ENCODE results near the gene PSMD1. TPM values are rescaled to one million over a fixed set of nuclear protein-coding genes. Genes with fewer than 3 reads are reported as not detected.

The PSMD1 gene
- total RNA-seq, 3 donors from 2014 or later (not counting 1 experiment from before 2014, with no cell fraction given), result 44.1 to 54.9 (median 49.7) TPM

- Histone ChIP-seq H3K4me3 (ENCODE audit: low read length) (no peak overlapping the region), H3K9me3 (ENCODE audit: control insufficient read depth, insufficient read depth, low read length) (no peaks in the 10 kb centered on the region), H3K4me1 (ENCODE audit: control insufficient read depth, insufficient read depth, low read length) (peaks cover 22% of the 10 kb centered on the region), H3K36me3 (ENCODE audit: control insufficient read depth, insufficient read depth, low read length) (no peaks in the 10 kb centered on the region), H3K27ac (ENCODE audit: low read length) (no peak overlapping the region), H3K27me3 (ENCODE audit: control insufficient read depth, insufficient read depth, low read length) (no peaks in the 10 kb centered on the region)
- TF ChIP-seq CTCF (IDR thresholded peaks at IDR 0.05), result no peak
- no peak overlapping the region for H3K27ac Mint-ChIP-seq
- H3K4me3 Mint-ChIP-seq, result no peak overlapping the region
- H3K4me1 Mint-ChIP-seq, result peaks cover 10 to 18% of the 10 kb centered on the region in 2 donors
- ATAC-seq, result no peak
- no peak for DNase-seq
- intact Hi-C loops (cut with micrococcal nuclease), result no loop called here
- H3K36me3 Mint-ChIP-seq, result no peaks in the 10 kb centered on the region
- 92% methylated on average over 8 of the region's 8 CpGs for WGBS (ENCODE audit: insufficient coverage)
- H3K9me3 Mint-ChIP-seq, result no peaks in the 10 kb centered on the region
- no peaks in the 10 kb centered on the region for H3K27me3 Mint-ChIP-seq (ENCODE audit: low read depth in 2 of 2)
These were observed 125.8 kb downstream of the PSMD1 start for GRCh38 chr2:231182513-231182899.

- H3K36me3 Mint-ChIP-seq, result no peaks in the 10 kb centered on the region
- no peak for TF ChIP-seq CTCF (IDR thresholded peaks at IDR 0.05)
- Histone ChIP-seq H3K9me3 (ENCODE audit: control insufficient read depth, insufficient read depth, low read length) (no peaks in the 10 kb centered on the region), H3K4me3 (ENCODE audit: low read length) (no peak overlapping the region), H3K27me3 (ENCODE audit: control insufficient read depth, insufficient read depth, low read length) (no peaks in the 10 kb centered on the region), H3K27ac (ENCODE audit: low read length) (no peak overlapping the region), H3K4me1 (ENCODE audit: control insufficient read depth, insufficient read depth, low read length) (peaks cover 15% of the 10 kb centered on the region), H3K36me3 (ENCODE audit: control insufficient read depth, insufficient read depth, low read length) (no peaks in the 10 kb centered on the region)
- H3K4me3 Mint-ChIP-seq, result no peak overlapping the region
- DNase-seq (no peak), ATAC-seq (no peak)
- no peak overlapping the region for H3K27ac Mint-ChIP-seq
- H3K4me1 Mint-ChIP-seq, result peaks cover 10 to 16% of the 10 kb centered on the region in 2 donors
- intact Hi-C loops (cut with micrococcal nuclease), result no loop called here
- H3K27me3 Mint-ChIP-seq (ENCODE audit: low read depth in 2 of 2), result no peaks in the 10 kb centered on the region
- WGBS (ENCODE audit: insufficient coverage), result 95% methylated on average over 8 of the region's 8 CpGs
- H3K9me3 Mint-ChIP-seq, result no peaks in the 10 kb centered on the region
These were observed 127.2 kb downstream of the PSMD1 start for GRCh38 chr2:231183851-231184250.

- no peak for ATAC-seq
- Histone ChIP-seq H3K4me3 (ENCODE audit: low read length) (no peak overlapping the region), H3K4me1 (ENCODE audit: control insufficient read depth, insufficient read depth, low read length) (peaks cover 11% of the 10 kb centered on the region), H3K36me3 (ENCODE audit: control insufficient read depth, insufficient read depth, low read length) (no peaks in the 10 kb centered on the region), H3K27me3 (ENCODE audit: control insufficient read depth, insufficient read depth, low read length) (no peaks in the 10 kb centered on the region), H3K27ac (ENCODE audit: low read length) (no peak overlapping the region), H3K9me3 (ENCODE audit: control insufficient read depth, insufficient read depth, low read length) (no peaks in the 10 kb centered on the region)
- Mint-ChIP-seq H3K27me3 (ENCODE audit: low read depth in 2 of 2) (peaks cover 0 to 4% of the 10 kb centered on the region in 2 donors), H3K36me3 (no peaks in the 10 kb centered on the region), H3K4me1 (peaks cover 10 to 11% of the 10 kb centered on the region in 2 donors), H3K27ac (no peak overlapping the region), H3K4me3 (no peak overlapping the region), H3K9me3 (no peaks in the 10 kb centered on the region)
- 91% methylated on average over 4 of the region's 4 CpGs for WGBS (ENCODE audit: insufficient coverage)
- no peak for DNase-seq
- intact Hi-C loops (cut with micrococcal nuclease), result no loop called here
- no peak for TF ChIP-seq CTCF (IDR thresholded peaks at IDR 0.05)
These were observed 127.7 kb downstream of the PSMD1 start for GRCh38 chr2:231184319-231184718.

- Histone ChIP-seq H3K4me3 (ENCODE audit: low read length) (no peak overlapping the region), H3K27ac (ENCODE audit: low read length) (no peak overlapping the region), H3K27me3 (ENCODE audit: control insufficient read depth, insufficient read depth, low read length) (no peaks in the 10 kb centered on the region), H3K4me1 (ENCODE audit: control insufficient read depth, insufficient read depth, low read length) (peaks cover 3% of the 10 kb centered on the region), H3K9me3 (ENCODE audit: control insufficient read depth, insufficient read depth, low read length) (no peaks in the 10 kb centered on the region), H3K36me3 (ENCODE audit: control insufficient read depth, insufficient read depth, low read length) (no peaks in the 10 kb centered on the region)
- 89% methylated on average over 11 of the region's 11 CpGs for WGBS (ENCODE audit: insufficient coverage)
- Mint-ChIP-seq H3K27me3 (ENCODE audit: low read depth in 2 of 2) (peaks cover 6 to 11% of the 10 kb centered on the region in 2 donors), H3K36me3 (no peaks in the 10 kb centered on the region), H3K9me3 (no peaks in the 10 kb centered on the region), H3K4me3 (no peak overlapping the region), H3K4me1 (peaks cover 3% of the 10 kb centered on the region in 2 donors), H3K27ac (no peak overlapping the region)
- DNase-seq (no peak), ATAC-seq (no peak)
- intact Hi-C loops (cut with micrococcal nuclease), result no loop called here
- TF ChIP-seq CTCF (IDR thresholded peaks at IDR 0.05), result no peak
These were observed 128.5 kb downstream of the PSMD1 start for GRCh38 chr2:231185050-231185725.

All from natural killer cell (primary cell).